ENCODE results near the gene ANKRD13A. TPM values are rescaled to one million over a fixed set of nuclear protein-coding genes. Genes with fewer than 3 reads are reported as not detected.
"Not testable (repeated sequence)": the region's sequence is repeated elsewhere in the genome, so short reads cannot be mapped to it uniquely, and the experiment has no call there.

ANKRD13A gene
- total RNA-seq, 2 experiments from 2014 or later = 38.2 to 39.8 TPM

DNA sequence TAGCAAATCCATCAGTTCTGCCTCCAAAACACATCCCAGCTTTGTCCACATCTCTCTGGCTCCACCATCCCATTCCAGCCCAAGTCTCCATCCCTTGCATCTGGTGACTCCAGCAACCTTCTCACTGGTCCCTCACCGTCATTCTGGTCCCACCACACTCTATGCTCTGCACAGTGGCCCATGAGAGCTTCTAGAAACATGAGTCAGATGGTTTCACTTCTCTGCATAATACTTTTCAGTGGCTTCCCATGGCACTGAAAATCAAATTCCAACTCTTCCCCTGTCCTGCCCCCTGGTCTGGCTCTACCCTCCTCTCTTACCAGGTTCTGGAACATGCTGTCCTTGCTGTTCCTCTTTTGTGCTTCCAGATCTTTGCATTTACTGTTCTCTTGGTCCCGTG, 66.3 kb downstream of the ANKRD13A start:
- intact Hi-C loops (cut with DNase I, micrococcal nuclease) = no loop called here
- CTCF ChIA-PET = no interaction called here
- ATAC-seq = peak; percentile 67
- DNase-seq = no peak
- POLR2A ChIA-PET = no interaction called here
- Mint-ChIP-seq H3K4me3 (no peak overlapping the region), H3K9me3 (ENCODE audit: low read depth) (no peaks in the 10 kb centered on the region), H3K27me3 (no peaks in the 10 kb centered on the region), H3K4me1 (peaks cover 13% of the 10 kb centered on the region), H3K36me3 (ENCODE audit: low read depth) (no peaks in the 10 kb centered on the region), H3K27ac (peak overlapping the region; percentile 42)

DNA sequence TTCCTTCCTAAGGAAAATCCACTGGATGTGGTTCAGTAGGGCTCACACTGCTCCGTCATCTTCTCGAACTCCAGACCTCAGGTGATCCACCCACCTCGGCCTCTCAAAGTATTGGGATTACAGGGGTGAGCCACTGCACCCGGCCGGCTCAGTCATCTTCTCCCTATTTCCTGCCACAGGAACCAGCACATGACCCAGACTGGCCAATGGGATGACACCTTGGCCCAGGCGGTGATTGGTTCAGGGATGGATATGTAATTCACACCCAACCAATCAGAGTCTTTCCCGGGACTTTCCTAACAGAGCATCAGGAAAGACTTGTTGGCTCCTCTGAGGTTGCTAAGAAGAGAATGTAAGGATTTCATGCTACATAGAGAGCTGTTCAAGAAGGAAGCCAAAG, 68.3 kb downstream of the ANKRD13A start:
- intact Hi-C loops (cut with DNase I, micrococcal nuclease) = no loop called here
- no peaks in the 10 kb centered on the region for H3K27me3 Mint-ChIP-seq
- no peaks in the 10 kb centered on the region for H3K9me3 Mint-ChIP-seq (ENCODE audit: low read depth)
- H3K4me1 Mint-ChIP-seq = peaks cover 17% of the 10 kb centered on the region
- DNase-seq = no peak
- POLR2A ChIA-PET = no interaction called here
- H3K36me3 Mint-ChIP-seq (ENCODE audit: low read depth) = no peaks in the 10 kb centered on the region
- no peak for ATAC-seq
- H3K27ac Mint-ChIP-seq = no peak overlapping the region
- no peak overlapping the region for H3K4me3 Mint-ChIP-seq
- CTCF ChIA-PET = interaction anchor here (1.2 kb wide), 1 partner anchor 22 kb away, joined by 4 read pairs; no protein-coding TSS in a partner anchor

DNA sequence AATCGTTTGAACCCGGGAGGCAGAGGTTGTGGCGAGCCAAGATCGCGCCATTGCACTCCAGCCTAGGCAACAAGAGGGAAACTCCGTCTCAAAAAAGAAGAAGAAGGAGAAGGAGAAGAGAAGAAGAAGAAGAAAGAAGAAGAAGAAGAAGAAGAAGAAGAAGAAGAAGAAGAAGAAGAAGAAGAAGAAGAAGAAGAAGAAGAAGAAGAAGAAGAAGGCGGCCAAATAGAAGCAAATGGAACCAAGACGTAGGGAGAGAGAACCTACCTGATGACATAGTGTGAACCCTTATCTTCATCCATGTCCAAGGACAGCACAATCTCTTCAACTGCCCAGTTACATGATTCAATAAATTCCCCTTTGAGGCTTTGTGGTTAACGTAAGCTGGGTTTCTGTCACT, 68.9 kb downstream of the ANKRD13A start:
- H3K4me3 Mint-ChIP-seq; DNase-seq; intact Hi-C loops (cut with DNase I, micrococcal nuclease); H3K36me3 Mint-ChIP-seq (ENCODE audit: low read depth); H3K27ac Mint-ChIP-seq; H3K27me3 Mint-ChIP-seq; ATAC-seq; CTCF ChIA-PET; H3K9me3 Mint-ChIP-seq (ENCODE audit: low read depth): not testable (repeated sequence)
- H3K4me1 Mint-ChIP-seq = peaks cover 23% of the 10 kb centered on the region
- POLR2A ChIA-PET = interaction anchor here (0.5 kb wide), 1 partner anchor 246 kb away, joined by 6 read pairs; no protein-coding TSS in a partner anchor

DNA sequence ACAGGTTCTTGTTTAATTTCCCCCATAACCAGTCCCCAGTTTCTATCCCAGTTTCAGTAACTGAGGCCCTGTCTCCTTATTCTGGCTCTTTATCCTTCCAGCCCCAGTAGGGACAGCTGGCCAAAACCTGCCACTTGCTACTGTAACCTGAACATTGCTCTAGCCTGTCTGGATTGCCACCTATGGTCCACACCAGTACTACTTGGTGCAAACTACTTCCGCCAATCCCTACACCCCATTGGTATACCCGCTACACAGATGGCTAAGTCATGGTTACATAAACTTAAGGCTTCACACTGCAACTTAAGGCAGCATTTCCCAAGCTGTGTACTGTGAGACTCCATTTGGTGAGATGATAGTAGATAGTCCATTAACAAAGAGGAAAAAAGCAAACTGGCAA, 69.4 kb downstream of the ANKRD13A start:
- H3K9me3 Mint-ChIP-seq (ENCODE audit: low read depth) = no peaks in the 10 kb centered on the region
- DNase-seq (no peak), ATAC-seq (no peak)
- H3K4me3 Mint-ChIP-seq = no peak overlapping the region
- H3K36me3 Mint-ChIP-seq (ENCODE audit: low read depth) = peaks cover 5% of the 10 kb centered on the region
- intact Hi-C loops (cut with DNase I, micrococcal nuclease) = no loop called here
- H3K4me1 Mint-ChIP-seq = peaks cover 28% of the 10 kb centered on the region
- ChIA-PET CTCF (no interaction called here), POLR2A (no interaction called here)
- no peaks in the 10 kb centered on the region for H3K27me3 Mint-ChIP-seq
- H3K27ac Mint-ChIP-seq = no peak overlapping the region

DNA sequence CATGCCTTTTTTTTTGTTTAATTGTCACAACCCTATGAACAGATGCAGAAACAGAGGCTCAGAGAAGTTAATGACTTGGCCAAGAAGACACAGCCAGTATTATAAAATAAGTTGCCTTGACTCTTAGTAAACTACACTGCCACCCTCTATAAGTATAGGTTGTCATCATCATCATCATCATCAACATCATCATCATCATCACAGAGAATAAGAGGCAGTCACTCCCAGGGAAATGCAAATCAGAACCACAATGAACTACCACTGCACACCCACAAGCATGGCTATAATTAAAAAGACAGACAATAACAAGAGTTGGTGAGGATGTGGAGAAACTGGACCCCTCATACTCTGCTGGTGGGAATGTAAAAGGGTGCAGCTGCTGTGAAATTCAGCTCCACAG, 72.3 kb downstream of the ANKRD13A start:
- H3K4me3 Mint-ChIP-seq = peak overlapping the region; percentile 80
- peaks cover 5% of the 10 kb centered on the region for H3K36me3 Mint-ChIP-seq (ENCODE audit: low read depth)
- peak; percentile 22 for ATAC-seq
- no peak overlapping the region for H3K27ac Mint-ChIP-seq
- peaks cover 29% of the 10 kb centered on the region for H3K4me1 Mint-ChIP-seq
- no peaks in the 10 kb centered on the region for H3K27me3 Mint-ChIP-seq
- ChIA-PET CTCF (no interaction called here), POLR2A (no interaction called here)
- DNase-seq = no peak
- H3K9me3 Mint-ChIP-seq (ENCODE audit: low read depth) = no peaks in the 10 kb centered on the region
- intact Hi-C loops (cut with DNase I, micrococcal nuclease) = no loop called here

DNA sequence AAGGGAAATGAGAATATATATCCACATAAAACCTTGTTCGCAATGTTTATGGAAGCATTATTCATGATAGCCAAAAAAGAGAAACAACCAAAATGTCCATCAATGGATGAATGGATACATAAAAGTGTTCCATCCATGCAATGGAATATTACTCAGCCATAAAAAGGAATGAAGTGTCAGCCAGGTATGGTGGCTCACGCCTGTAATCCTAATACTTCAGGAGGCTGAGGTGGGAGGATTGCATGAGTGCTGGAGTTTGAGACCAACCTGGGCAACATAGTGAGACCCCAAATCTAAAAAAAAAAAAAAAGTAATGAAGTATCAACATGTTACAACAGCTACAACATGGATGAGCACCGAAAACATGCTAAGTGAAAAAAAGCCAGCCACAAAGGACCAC, 72.7 kb downstream of the ANKRD13A start:
- no peaks in the 10 kb centered on the region for H3K9me3 Mint-ChIP-seq (ENCODE audit: low read depth)
- ChIA-PET CTCF (no interaction called here), POLR2A (no interaction called here)
- peaks cover 5% of the 10 kb centered on the region for H3K36me3 Mint-ChIP-seq (ENCODE audit: low read depth)
- no peaks in the 10 kb centered on the region for H3K27me3 Mint-ChIP-seq
- peak overlapping the region; percentile 48 for H3K27ac Mint-ChIP-seq
- intact Hi-C loops (cut with DNase I, micrococcal nuclease) = no loop called here
- DNase-seq (no peak), ATAC-seq (no peak)
- peak overlapping the region; percentile 80 for H3K4me3 Mint-ChIP-seq
- peaks cover 29% of the 10 kb centered on the region for H3K4me1 Mint-ChIP-seq

DNA sequence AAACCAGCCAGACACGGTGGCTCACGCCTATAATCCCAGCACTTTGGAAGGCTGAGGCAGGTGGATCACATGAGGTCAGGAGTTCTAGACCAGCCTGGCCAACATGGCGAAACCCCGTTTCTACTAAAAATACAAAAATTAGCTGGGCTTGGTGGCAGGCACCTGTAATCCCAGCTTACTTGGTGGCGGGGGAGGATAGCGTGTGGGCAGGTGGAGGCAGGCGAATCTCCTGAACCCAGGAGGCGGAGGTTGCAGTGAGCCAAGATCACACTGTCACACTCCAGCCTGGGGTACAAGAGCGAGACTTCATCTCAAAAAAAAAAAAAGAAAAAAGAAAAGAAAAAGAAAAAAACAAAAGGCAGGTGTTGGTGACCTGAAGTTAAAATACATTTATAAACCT, 73.4 kb downstream of the ANKRD13A start:
- intact Hi-C loops (cut with DNase I, micrococcal nuclease); ATAC-seq; H3K9me3 Mint-ChIP-seq (ENCODE audit: low read depth); DNase-seq; H3K27me3 Mint-ChIP-seq; POLR2A ChIA-PET; CTCF ChIA-PET; H3K36me3 Mint-ChIP-seq (ENCODE audit: low read depth): not testable (repeated sequence)
- Mint-ChIP-seq H3K4me3 (peak overlapping the region; percentile 80), H3K4me1 (peaks cover 31% of the 10 kb centered on the region), H3K27ac (peak overlapping the region; percentile 89)

DNA sequence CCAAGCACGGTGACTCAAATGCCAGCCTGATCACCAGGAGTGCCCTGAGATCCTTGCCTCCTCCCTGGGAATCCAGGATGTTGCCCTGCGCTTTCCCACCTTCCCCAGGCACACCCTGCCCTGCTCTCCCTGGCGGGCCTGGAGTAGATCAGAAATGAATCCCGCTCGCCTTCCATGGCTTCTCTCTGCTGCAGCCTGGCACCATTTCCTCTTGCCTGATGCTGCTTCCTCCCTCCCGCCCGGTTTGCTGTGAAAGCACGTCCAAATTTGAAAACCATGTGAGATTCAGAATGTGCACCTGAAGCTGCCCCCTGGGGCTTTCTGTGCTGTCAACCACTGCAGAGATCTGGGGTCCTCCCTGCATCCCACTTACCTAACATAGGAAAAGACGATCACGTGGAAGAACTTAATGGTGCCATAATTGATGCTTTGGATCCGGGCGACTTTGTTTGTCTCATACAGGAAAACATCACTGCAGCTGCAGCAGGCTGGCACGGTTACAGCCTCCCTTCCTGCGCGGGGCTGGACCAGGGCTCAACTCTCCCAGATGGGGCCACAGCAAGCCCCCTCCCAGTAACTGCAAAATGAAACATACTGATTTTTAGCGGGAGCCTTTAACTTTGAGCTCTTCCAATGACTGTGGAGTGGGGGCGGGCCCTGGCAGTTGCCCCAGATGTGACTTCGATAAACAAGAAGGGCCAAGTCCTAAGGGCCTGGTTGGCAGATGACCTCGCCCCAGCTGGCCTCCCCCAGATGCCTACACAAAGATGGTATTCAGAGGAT, 74.0 kb downstream of the ANKRD13A start:
- ChIA-PET POLR2A (interaction anchor here (1.0 kb wide), 1 partner anchor 18 kb away, joined by 3 read pairs; no protein-coding TSS in a partner anchor), CTCF (interaction anchor here (1.1 to 1.4 kb wide), 2 partner anchors 9 to 32 kb away, joined by 3 to 4 read pairs; no protein-coding TSS in a partner anchor)
- no peaks in the 10 kb centered on the region for H3K9me3 Mint-ChIP-seq (ENCODE audit: low read depth)
- H3K4me3 Mint-ChIP-seq = peak overlapping the region; percentile 80
- intact Hi-C loops (cut with DNase I, micrococcal nuclease) = no loop called here
- no peaks in the 10 kb centered on the region for H3K27me3 Mint-ChIP-seq
- peak overlapping the region; percentile 89 for H3K27ac Mint-ChIP-seq
- peak; percentile 70 for ATAC-seq
- peaks cover 37% of the 10 kb centered on the region for H3K4me1 Mint-ChIP-seq
- DNase-seq = peak; percentile 65
- peaks cover 5% of the 10 kb centered on the region for H3K36me3 Mint-ChIP-seq (ENCODE audit: low read depth)

DNA sequence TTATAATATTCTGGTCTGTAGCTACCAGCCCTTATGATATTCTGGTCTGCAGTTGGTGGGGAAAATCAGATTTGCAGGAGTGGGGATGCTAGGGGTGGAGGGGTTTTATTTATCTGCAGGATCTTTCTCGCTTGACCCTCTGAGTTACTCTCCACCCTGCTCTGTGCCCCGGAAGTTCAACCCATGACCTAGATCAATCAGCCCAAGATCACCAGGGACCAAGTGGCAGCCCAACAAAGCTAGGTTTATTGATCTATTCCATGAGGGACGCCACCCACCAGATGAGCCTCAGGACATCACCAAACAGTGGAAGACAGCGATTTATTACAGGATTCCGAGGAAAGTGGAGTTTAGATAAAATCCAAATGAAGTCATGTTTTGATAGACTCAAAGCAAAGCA, 74.9 kb downstream of the ANKRD13A start:
- CTCF ChIA-PET = interaction anchor here (0.6 to 1.4 kb wide), 3 partner anchors 10 to 66 kb away, joined by 3 to 4 read pairs (median 3); no protein-coding TSS in a partner anchor
- Mint-ChIP-seq H3K9me3 (ENCODE audit: low read depth) (no peaks in the 10 kb centered on the region), H3K4me1 (peaks cover 43% of the 10 kb centered on the region), H3K27ac (no peak overlapping the region), H3K4me3 (no peak overlapping the region), H3K36me3 (ENCODE audit: low read depth) (peaks cover 5% of the 10 kb centered on the region), H3K27me3 (no peaks in the 10 kb centered on the region)
- intact Hi-C loops (cut with DNase I, micrococcal nuclease) = no loop called here
- no peak for DNase-seq
- ATAC-seq = no peak
- POLR2A ChIA-PET = interaction anchor here (1.0 kb wide), 1 partner anchor 19 kb away, joined by 3 read pairs; no protein-coding TSS in a partner anchor

DNA sequence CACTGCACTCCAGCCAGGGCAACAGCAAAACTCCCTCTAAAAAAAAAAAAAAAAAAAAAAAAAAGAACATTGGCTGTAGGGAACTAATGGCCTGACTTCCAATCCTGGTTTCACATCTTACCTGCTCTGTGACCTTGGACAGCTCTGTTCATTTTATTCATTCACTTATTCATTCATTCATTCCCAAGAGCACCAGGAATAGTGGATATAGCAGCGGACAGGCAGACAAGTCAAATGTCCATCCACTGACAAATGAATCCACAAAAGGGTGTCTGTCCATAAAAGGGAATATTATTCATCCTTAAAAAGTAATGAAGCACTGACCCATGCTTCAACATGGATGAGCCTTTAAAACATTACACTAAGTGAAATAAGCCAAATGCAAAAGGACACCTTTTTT, 76.7 kb downstream of the ANKRD13A start:
- Mint-ChIP-seq H3K9me3 (ENCODE audit: low read depth) (peaks cover 3% of the 10 kb centered on the region), H3K27ac (no peak overlapping the region), H3K4me3 (no peak overlapping the region), H3K27me3 (no peaks in the 10 kb centered on the region), H3K36me3 (ENCODE audit: low read depth) (peaks cover 8% of the 10 kb centered on the region), H3K4me1 (peaks cover 58% of the 10 kb centered on the region)
- no peak for ATAC-seq
- CTCF ChIA-PET = interaction anchor here (0.7 kb wide), 1 partner anchor 553 kb away, joined by 3 read pairs; no protein-coding TSS in a partner anchor
- POLR2A ChIA-PET = no interaction called here
- intact Hi-C loops (cut with DNase I, micrococcal nuclease) = no loop called here
- DNase-seq = no peak

DNA sequence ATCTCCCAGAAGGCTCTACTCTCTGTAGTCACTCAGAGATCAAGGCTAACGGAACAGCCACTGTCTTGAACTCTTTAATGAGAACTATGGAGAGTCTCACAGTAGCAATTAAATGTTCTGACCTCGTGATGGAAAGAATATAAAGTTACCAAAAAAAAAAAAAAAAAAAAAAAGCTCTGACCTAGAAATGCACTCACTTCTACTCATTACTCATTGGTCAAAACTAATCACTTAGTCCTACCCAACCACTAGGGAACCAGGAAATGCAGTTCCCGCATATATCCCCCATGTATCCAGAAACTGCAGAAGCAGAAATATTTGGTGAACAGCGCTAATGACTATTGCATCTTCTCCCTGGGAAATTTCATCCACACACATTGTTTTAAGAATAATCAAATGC, 78.6 kb downstream of the ANKRD13A start:
- Mint-ChIP-seq H3K36me3 (ENCODE audit: low read depth) (peaks cover 8% of the 10 kb centered on the region), H3K4me1 (peaks cover 45% of the 10 kb centered on the region), H3K9me3 (ENCODE audit: low read depth) (peaks cover 3% of the 10 kb centered on the region), H3K27ac (peak overlapping the region; percentile 17), H3K4me3 (no peak overlapping the region), H3K27me3 (no peaks in the 10 kb centered on the region)
- intact Hi-C loops (cut with DNase I, micrococcal nuclease) = loop anchor here in 1 of 2 experiments (2.0 kb wide), 1 partner anchor 47 kb away; the partner anchor contains the start of gene IFT81
- ATAC-seq (no peak), DNase-seq (no peak)
- ChIA-PET CTCF (no interaction called here), POLR2A (no interaction called here)

Measured in activated CD4-positive, alpha-beta T cell treated with anti-CD3 and anti-CD28 coated beads for 36 hours (primary cell).